ENCODE data around the gene PHC1.
A peak's percentile ranks its signal among the peaks of the same experiment; 100 is the strongest.
"Not testable (repeated sequence)": the region's sequence is repeated elsewhere in the genome, so short reads cannot be mapped to it uniquely, and the experiment has no call there.

The PHC1 gene

GRCh38 chr12:8911606-8912268 is 2.6 kb upstream of the PHC1 start:
- DNase-seq, result no peak

GRCh38 chr12:8912914-8913313 is 1.4 kb upstream of the PHC1 start:
- no peak for DNase-seq

GRCh38 chr12:8913702-8914032 is 642 bp upstream of the PHC1 start:
- no peak for DNase-seq

- no peak for DNase-seq
Observed at GRCh38 chr12:8914716-8915526, 612 bp downstream of the PHC1 start.

GRCh38 chr12:8916154-8916553 is 1.8 kb downstream of the PHC1 start:
- DNase-seq, result no peak

GRCh38 chr12:8917031-8917430 is 2.7 kb downstream of the PHC1 start:
- no peak for DNase-seq

- DNase-seq, result no peak
Observed at GRCh38 chr12:8917751-8918150, 3.4 kb downstream of the PHC1 start.

- not testable (repeated sequence) for DNase-seq
Observed at GRCh38 chr12:8919643-8920042, 5.3 kb downstream of the PHC1 start.

- no peak for DNase-seq
Observed at GRCh38 chr12:8922544-8922943, 8.2 kb downstream of the PHC1 start.

GRCh38 chr12:8930655-8931323 is 16.5 kb downstream of the PHC1 start:
- DNase-seq, result not testable (repeated sequence)

- DNase-seq, result not testable (repeated sequence)
Observed at GRCh38 chr12:8932464-8932863, 18.2 kb downstream of the PHC1 start.

- not testable (repeated sequence) for DNase-seq
Observed at GRCh38 chr12:8934080-8934479, 19.8 kb downstream of the PHC1 start.

- no peak for DNase-seq
Observed at GRCh38 chr12:8936735-8937134, 22.4 kb downstream of the PHC1 start.

GRCh38 chr12:8937842-8938442 is 23.6 kb downstream of the PHC1 start:
- not testable (repeated sequence) for DNase-seq

- no peak for DNase-seq
Observed at GRCh38 chr12:8941691-8942478, 27.6 kb downstream of the PHC1 start.

- DNase-seq, result no peak
Observed at GRCh38 chr12:8943565-8944186, 29.4 kb downstream of the PHC1 start.

GRCh38 chr12:8946733-8947132 is 32.4 kb downstream of the PHC1 start:
- DNase-seq, result no peak

- DNase-seq, result no peak
Observed at GRCh38 chr12:8947737-8948136, 33.4 kb downstream of the PHC1 start.

- DNase-seq, result no peak
Observed at GRCh38 chr12:8948701-8949341, 34.5 kb downstream of the PHC1 start.

- peak; percentile 94 for DNase-seq
Observed at GRCh38 chr12:8949342-8950220, 35.3 kb downstream of the PHC1 start, which contains the start of gene M6PR. M6PR (minus strand) TSS chr12:8949645; CDS start chr12:8946404, 3,241 bp downstream.

GRCh38 chr12:8950221-8950527 is 35.9 kb downstream of the PHC1 start:
- peak; percentile 49 for DNase-seq

Measured in NCI-H2029 treated with DMSO at 0.1 percent for 48 hours (cell line).